Activated T-helper 1 cell treated with Interleukin-2 at 50 U/mL for 16 hours (primary cell): ENCODE data around the gene FOXP1.

ENCODE experiments used
- DNase-seq: peaks from one replicate; pipeline ENCODE4 v3.0.0-alpha.2; 2020; ENCODE audit warnings: low read depth

Gene FOXP1

DNA sequence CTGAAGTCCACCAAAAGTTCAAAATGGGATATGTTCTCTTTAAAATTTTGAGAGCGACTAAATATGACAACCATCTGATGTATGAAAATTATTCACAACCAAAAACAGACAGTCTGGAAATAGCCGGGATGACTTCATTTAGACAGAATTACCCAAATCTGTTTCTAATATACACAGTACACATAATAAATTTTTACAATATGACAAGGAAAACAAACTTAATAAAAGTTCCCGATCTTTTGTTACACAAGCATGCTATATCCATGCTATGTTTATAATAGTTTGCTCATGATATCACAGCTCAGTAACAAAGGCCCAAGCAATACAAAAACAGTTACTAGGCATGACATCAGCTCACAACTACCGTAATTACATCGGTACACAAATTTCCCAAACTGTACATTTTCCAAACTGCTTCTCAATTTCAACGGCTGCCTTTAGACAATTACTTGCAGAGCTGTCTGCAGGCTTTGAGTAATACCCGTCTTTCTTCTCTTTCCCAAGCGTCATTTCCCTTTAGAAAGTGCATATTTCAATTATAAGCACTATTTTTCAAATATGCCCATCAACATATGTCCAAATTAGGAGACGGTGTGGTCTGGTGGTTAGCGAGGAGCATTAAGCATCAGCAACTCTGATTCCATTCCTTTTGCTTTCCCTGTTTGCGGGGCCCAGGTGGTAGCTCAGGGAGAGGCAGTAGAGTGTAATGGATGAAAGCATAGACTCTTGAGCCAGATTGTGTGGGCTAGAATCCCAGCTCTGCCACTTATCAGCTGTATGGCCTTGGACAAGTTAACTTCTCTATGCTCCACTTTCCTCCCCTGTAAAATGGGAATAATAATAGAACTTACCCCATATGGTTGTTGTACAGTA is 481.2 kb downstream of the FOXP1 start:
- DNase-seq: no peak

DNA sequence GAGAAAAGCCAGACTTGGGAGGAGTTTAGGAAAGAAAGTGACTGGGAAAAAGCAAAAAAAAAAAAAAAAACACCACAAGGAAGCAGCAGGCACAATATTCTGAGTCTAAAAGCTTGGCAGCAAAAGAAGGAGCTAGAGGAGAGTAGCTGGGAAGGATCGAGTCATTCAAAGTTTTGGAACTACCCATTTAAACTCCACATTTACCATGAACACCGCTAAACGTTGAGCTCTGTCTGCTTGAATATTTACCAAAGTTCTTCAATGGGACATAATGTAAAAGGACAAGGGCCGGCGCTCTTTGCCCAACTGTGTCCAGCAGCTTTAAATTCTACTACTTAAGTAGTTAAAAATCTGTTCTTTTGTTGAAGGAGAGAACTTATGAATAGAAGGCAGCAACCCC is 481.9 kb downstream of the FOXP1 start:
- DNase-seq: no peak

DNA sequence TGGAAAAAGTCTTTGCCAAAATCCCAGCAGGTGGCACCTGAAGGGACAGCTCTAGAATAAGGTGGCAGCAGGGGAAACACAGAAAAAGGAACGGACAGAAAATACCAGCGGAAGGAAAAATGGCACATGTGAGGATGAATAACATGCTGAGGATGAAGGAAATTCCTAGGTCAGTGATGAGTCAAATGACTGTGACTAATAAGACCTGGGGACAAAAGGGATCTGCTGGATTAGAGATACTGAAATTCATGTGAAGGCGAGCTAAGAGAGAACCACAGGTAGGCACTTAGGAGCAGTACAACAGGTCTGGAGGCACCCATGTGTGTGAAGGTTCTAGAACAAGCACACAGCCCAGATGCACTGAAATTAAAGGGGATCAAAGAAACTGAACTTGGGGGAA is 482.5 kb downstream of the FOXP1 start:
- DNase-seq: no peak

DNA sequence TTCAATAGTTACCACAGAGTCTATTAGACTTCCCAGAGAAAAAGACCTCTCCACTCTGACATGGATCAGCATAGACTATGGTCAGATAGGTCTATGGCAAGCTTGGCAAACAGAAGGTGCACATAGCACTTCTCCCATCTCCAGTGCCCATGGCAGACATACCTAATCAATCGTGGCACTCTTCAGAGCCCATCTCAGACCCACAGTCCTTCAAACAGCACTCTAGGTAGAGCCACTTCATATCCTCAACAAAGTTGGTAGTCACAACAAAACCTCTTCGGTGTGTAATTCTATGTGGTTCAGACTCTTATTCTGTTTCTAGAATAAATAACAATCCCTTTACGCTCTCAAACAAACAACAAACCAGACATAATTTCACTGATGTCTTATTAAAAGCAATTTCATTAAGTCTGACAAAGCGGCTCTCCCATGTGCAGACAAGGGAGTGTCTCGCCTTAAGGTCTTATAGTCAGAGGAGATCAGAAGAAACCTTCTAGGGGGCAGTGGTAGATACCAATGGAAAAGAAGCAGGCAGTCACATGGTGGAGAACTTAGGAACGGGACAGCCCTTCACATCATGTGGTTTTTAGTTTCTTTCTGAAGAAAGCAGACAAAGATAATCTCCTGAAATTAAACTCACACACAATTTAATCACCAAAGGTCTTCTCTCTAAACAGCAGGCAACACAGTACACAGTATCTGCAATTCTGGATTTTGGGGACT is 483.4 kb downstream of the FOXP1 start:
- DNase-seq: no peak

DNA sequence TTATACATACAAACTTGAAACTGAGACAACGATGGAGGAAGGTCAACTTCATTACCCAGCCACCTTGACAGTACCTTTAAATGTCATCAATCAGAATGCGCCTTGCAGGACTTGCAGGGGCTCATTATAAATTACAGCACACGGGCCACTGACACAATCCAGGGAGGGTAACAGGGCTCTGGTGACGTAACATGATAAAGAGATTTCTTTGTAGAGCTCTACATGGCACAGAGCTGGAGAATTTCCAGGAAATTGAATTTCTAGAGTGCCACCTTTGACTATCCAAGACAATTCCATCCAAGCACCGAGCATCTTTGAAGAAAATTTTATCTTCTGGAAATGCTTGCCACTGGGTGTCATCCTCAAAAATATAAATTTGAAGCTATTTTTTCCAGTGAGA is 486.0 kb downstream of the FOXP1 start:
- DNase-seq: no peak

DNA sequence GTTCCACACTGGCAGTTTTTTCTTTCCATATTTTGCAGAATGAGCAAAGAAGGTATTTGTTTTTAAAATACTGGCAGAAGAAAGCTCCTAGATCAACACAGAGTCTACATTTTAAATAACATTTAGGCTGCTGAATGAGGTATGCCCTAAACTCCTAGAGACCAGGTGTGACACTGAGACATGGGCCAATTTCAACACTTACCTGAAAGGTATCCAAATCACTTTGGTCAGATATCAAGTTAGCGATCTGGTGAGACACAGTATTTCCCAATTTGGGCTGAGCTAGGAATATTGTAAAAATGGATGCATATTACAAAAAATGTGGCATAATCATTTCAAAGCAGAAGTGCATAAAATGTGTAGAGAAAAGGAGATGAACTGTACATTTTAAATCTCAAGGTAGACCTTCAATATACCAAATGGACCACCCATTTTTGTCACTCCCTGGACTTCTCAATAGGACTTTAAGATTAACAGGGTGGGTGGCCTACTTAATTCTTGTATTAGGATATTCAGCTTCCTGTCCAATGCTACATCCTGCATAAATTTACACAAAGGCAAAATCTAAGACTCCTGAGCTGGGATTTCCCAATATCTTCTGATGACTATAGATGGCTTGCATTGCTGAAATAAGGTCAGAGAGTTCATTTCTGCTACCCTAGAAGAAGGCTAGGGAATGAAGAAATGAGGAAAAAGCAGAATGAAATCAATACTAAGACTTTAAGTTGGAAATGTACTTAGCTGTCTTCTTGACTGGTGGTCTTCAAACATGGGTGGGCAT is 487.8 kb downstream of the FOXP1 start:
- DNase-seq: no peak

DNA sequence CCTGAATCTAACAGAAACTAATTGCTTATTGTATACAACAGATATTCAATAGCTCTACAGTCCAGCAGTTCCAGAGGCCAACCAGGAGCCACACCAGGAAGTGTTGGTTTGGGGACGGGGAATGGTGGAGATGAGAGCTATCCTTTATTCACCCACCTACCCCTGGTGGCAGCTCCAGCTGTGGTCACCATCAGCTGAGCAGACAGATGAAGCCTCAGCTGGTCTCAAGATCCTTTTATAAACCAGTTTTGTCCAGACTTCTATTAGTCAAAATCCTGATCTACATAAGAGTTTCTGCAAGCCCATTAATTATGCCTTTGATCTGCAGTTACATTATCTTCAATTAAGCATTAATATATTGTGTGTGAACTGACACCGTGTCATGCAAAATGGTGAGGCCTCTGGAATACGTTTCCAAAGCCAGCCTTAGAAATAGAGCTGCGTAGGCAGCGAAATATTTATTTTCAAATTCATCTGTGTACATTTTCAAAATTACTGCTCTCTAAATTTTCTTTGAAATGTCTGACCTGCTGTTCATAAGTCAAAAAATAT is 488.8 kb downstream of the FOXP1 start:
- DNase-seq: no peak

DNA sequence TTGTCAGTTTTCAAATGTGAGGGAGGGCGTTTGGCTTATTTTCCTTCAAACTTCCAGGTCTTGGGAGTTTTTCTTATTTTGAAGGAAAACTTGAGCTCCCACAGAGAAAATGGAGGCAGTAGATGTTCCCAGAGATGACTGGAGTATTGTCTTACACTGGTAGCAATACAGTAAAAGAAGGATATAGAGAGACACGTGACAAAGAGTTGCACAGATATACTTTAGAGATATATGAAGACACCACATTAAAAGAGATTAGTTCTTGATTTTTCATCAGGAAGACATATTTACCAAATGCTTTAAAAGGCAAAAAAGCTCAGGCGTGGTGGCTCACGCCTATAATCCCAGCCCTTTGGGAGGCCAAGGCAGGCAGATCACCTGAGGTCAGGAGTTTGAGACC is 490.9 kb downstream of the FOXP1 start:
- no peak for DNase-seq

DNA sequence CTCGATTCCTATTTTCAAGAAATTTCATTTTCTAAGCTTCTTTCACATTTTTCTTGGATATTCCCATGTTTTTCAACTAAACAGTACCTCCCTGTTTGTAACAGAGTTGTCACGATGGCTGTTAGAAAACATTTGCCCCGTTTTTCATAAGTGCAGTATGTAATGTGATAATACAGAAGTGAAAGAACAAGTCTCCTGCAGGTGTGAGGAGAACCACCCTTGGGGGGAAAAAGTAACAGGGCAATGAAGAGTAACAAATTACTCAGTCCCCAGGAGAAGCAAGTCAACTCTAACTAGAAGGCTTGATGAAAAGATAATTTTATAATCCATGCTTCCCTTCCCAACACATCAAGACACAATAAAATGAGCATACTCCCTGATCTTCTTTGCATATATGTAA is 493.3 kb downstream of the FOXP1 start:
- DNase-seq: no peak

DNA sequence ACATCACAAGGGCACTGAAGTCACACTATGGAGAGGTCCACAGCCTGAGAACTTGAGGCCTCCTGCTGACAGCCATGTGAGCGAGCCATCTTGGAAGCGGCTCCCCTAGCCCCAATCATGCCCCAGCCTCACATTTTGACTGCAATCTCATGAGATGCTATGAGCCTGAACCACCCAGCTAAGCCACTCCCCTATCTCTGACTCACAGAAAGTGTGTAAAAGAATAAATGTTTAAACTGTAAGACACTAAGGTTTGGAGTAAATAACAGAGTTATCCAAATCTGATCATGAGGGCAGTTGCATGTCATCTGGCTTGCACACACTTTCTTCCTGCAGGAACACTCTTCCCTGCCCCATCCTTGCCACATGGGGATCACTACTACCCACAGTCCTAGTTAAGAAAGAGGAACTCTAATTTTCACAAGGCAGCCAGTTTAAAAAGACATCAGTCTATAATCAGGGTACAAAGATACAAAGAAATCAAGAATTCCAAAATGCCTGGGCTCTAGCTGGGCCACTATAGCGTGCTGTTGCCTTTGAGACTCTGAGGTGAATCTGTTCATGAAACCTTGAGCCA is 494.2 kb downstream of the FOXP1 start:
- DNase-seq: no peak

DNA sequence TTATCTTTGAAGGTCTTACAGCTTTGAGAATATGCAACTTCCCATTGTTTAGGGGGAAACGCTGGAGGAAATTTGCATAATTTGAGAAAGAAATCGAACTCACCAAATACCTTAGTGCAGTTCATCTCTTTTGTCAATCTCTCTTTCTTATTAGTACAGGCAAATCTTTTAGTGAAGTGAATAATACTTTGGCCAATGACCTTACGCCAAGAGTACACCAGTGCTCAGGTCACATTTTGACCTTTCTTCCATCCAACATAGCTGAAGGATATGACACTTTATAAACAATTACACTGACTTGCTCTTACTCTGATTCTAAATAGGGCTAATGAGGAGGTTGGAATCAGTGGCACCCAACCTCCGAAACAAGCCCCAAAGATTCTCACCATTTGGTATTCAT is 494.8 kb downstream of the FOXP1 start:
- no peak for DNase-seq

DNA sequence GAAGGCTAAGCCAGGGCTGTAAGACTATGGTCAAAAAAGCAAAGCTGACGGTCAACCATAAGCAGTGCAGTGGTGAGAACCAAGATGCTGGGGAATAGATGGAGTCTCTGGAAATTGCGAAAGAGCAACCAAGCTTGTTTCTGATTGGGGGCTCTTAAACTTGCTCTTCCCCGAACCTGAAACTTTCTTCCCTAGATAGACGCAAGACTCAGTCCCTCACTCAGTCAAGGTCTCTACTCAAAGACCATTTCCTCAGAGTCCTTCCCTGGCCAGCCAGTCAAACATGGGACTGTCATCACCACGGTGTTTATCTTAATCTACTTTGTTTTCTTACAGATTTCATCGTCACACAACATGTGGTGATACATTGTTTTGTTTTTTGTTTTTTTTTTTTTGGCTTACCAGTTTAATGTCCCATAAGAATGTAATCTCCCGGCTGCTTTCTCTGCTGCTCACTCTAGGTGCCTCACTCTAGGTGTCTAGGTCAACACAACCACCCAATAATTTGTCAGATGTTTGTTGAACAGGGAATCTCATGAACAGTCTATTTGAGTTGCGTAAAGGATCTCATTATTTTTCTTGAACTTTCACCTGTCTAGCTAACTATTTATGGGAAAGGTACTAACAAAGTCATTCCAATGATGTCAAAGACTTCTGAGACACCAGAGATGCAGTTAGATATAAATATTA is 495.4 kb downstream of the FOXP1 start:
- no peak for DNase-seq

DNA sequence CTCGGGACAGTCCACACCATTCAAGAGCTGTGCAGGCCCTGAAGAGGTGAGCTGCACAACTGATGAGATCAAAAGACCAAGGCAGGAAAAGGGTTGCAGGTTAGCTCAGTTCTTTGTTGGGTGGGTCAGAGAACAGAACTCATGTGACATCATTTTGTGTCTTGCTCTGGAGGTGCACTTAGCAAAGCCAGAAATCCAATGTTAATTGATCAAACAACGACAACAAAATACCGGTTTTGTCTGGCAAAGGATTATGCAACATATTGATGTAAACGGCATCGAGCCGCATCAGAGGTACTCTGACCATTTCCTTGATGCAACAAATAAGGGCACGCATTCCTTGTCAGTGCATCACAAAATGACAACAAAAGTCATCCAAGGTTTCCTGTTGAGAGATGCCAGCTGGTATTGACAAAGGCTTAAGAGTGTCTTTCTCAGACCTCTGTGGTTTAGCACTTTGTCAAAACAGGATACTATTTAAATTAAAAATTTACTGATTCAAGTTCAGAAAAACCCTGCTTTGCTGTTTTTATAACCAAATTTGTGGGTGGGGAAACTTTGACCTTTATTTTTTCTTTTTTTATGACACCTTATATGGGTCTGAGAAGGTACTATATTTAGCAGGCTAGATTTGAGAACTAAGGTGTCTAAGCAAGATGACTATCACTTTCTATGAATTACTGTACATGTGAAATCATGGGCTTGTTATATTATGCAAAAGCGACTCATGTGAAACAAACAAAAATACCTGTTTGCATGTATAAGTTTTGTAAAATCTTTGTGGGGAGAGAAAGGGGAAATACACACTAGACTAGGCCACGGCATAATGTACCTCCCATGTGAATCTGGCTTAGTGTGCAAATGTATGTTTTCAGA is 496.1 kb downstream of the FOXP1 start:
- DNase-seq: no peak

DNA sequence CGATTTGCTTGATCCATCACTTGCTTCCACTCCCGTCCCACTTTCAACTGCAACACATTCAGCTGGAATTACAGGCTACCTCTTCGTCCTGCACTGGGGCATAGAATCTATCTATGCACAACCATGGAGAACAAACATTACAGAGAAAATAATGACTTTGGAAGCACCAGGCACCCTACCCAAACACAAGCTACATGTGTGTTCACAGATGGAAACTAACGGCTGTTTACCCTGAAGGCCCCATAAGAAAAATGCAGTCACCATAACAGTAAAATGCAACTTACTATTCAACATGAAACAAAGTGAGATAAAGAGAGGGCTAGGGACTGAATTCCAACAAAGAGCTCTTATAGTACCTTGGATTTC is 496.8 kb downstream of the FOXP1 start:
- no peak for DNase-seq

DNA sequence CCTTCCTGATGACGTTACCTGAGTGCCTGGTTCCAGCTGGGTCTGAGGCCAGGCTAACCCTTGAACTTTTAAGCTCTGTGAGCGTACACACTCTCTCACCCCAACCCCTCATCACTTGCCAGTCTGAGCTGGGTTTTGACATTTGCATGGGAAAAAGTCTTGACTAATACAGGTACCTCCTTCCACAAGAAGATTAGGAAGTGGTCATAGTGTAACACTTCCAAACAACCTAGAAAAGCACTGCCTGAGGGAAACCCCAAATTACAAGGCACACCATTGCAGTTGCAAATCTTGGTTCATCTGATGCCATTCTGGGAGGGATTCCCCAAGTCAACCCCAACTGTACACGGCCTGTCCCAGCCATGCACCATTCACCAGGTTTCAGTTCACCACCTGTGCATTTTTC is 499.8 kb downstream of the FOXP1 start:
- DNase-seq: no peak

DNA sequence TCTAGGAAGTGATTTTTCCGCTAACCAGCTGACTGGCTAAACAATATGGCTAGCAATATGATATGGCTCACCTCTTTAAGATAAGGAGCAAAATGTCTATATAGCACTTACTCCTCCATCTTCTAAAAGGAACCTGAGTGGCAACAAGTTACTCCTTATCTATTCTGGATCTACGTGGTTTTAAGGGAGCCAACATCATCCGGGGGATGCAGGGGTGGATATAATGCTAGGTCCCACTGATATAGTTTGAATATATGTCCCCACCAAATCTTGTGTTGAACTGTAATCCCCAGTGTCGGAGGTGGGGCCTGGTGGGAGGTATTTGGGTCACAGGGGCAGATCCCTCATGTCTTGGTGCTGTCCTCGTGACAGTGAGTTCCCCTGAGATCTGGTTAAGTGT is 500.7 kb downstream of the FOXP1 start:
- DNase-seq: no peak

DNA sequence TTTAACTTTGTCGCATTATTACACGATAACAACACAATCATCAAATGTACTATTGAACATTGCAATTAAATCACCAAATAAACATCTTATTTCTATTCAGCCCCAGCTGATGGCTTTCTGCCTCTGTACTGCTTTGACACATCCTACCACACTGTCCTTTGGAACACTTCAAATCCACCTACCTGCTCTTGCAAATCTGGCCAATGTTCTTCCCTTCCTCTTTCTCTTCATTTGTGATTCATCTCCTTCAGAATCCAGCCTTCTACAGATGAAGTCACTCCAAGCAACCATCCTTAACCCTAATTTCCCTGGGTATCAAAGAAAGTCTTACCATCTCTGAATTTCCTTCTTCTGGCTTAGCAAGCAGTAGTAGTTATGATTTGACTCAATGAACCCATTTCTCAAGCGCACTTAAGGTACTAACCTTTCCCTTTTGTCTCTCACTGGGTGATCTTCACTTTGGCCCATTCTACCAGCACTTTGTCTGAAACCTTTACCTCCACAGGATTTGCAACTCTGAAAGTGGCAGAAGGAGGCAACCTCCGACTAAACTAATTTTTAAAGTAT is 502.9 kb downstream of the FOXP1 start:
- DNase-seq: no peak

DNA sequence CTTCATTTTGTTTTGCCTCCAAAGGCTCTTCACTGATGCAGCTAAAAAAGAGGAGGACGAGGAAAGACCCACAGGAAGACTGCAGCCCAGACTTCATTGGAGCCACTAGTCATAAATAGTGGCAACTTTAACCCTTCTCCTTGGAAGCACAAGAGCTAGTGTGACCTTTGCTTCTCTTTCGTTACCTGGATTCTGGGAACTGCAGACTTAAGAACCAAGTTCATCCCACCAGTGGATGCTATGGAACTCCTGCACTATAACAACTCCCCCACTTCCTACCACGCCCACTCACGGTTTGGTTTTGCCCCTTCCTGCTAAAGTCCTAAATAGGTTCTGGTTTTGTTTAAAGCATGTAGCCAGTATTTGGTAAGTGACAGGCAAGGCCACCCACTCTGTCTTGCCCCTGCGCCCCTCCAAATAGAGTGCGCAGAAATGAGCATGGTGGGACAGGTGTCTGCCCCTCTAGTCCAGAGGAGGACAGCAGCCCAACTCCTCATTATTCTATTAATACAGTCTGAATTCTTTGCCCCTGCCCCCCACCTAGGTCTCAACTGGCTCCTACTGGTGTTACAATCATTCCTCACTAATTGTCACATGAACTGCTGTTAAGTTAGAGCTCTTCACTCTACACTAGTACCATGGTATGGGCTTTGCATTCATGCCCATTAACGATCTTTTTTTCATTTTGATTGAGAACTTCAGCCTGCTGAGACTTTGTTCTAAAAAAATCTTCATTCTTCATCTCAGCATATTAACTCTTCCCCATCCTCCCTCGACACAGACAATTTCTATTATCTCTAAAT is 504.6 kb downstream of the FOXP1 start:
- no peak for DNase-seq

DNA sequence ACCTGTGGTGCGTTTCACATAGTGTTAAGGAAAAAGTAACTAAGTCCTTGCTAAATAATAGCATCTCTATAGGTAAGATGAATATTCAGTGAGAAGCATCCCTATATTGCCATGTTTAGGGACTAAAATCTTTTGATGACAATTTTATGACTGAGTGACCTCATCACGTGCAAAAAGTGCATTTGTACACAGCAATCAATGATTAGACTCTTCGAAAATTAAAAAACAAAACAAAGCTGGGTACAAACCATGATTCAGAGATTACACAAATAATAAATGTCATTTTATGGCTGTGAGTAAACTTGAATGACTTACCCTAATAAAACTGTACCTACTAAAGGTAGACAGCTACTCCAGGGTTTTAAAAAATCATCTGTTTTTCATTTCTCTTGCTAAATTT is 505.3 kb downstream of the FOXP1 start:
- DNase-seq: no peak
